ENCODE results near the gene LACC1.

Gene LACC1

GRCh38 chr13:43911278-43911677 is 31.6 kb downstream of the LACC1 start:
- H3K9ac ChIP-seq (ENCODE audit: low read length) = no peak overlapping the region
- no peak overlapping the region for H2AFZ ChIP-seq (ENCODE audit: low read length)
- no peaks in the 10 kb centered on the region for H3F3A ChIP-seq (ENCODE audit: insufficient read depth, low read length)
- no peak overlapping the region for H3K4me3 ChIP-seq (ENCODE audit: low read length)
- no peaks in the 10 kb centered on the region for H3K79me2 ChIP-seq (ENCODE audit: low read length)
- no peak overlapping the region for H3K27ac ChIP-seq (ENCODE audit: low read length)
- no peaks in the 10 kb centered on the region for H4K20me1 ChIP-seq (ENCODE audit: insufficient read depth, low read length)
- no peak overlapping the region for H3K4me2 ChIP-seq (ENCODE audit: low read depth, low read length)
- H3K27me3 ChIP-seq (replicated peaks; ENCODE audit: insufficient read depth, low read length) = no peaks in the 10 kb centered on the region
- no peak for DNase-seq
- no peak for TF ChIP-seq EZH2phosphoT487 (IDR thresholded peaks at IDR 0.05; ENCODE audit: low read length)
- no peak for TF ChIP-seq CTCF (IDR thresholded peaks at IDR 0.05; ENCODE audit: low read length)
- no peak for TF ChIP-seq EZH2 (optimal IDR thresholded peaks at IDR 0.05; ENCODE audit: low read depth, low read length)
- no peaks in the 10 kb centered on the region for H3K9me2 ChIP-seq (replicated peaks; ENCODE audit: insufficient read depth, low read length)
- no peaks in the 10 kb centered on the region for H3K36me3 ChIP-seq (replicated peaks; ENCODE audit: insufficient read depth, low read length)
- no peaks in the 10 kb centered on the region for H3K4me1 ChIP-seq (ENCODE audit: low read length)
- no peaks in the 10 kb centered on the region for H3K9me3 ChIP-seq (replicated peaks; ENCODE audit: insufficient read depth, low read length)

GRCh38 chr13:43911871-43912270 is 32.2 kb downstream of the LACC1 start:
- Histone ChIP-seq H3K36me3 (replicated peaks; ENCODE audit: insufficient read depth, low read length) (no peaks in the 10 kb centered on the region), H3K4me1 (ENCODE audit: low read length) (no peaks in the 10 kb centered on the region), H3K4me2 (ENCODE audit: low read depth, low read length) (no peak overlapping the region), H3K9me3 (replicated peaks; ENCODE audit: insufficient read depth, low read length) (no peaks in the 10 kb centered on the region), H3K9me2 (replicated peaks; ENCODE audit: insufficient read depth, low read length) (no peaks in the 10 kb centered on the region), H3K27me3 (replicated peaks; ENCODE audit: insufficient read depth, low read length) (no peaks in the 10 kb centered on the region), H3K9ac (ENCODE audit: low read length) (no peak overlapping the region), H2AFZ (ENCODE audit: low read length) (no peak overlapping the region), H3K79me2 (ENCODE audit: low read length) (no peaks in the 10 kb centered on the region), H3F3A (ENCODE audit: insufficient read depth, low read length) (no peaks in the 10 kb centered on the region), H3K4me3 (ENCODE audit: low read length) (no peak overlapping the region), H3K27ac (ENCODE audit: low read length) (no peak overlapping the region), H4K20me1 (ENCODE audit: insufficient read depth, low read length) (no peaks in the 10 kb centered on the region)
- TF ChIP-seq EZH2phosphoT487 (IDR thresholded peaks at IDR 0.05; ENCODE audit: low read length) (no peak), EZH2 (optimal IDR thresholded peaks at IDR 0.05; ENCODE audit: low read depth, low read length) (no peak), CTCF (IDR thresholded peaks at IDR 0.05; ENCODE audit: low read length) (no peak)
- DNase-seq = no peak

- Histone ChIP-seq H3K4me1 (ENCODE audit: low read length) (no peaks in the 10 kb centered on the region), H3K36me3 (replicated peaks; ENCODE audit: insufficient read depth, low read length) (no peaks in the 10 kb centered on the region), H4K20me1 (ENCODE audit: insufficient read depth, low read length) (no peaks in the 10 kb centered on the region), H3K4me2 (ENCODE audit: low read depth, low read length) (no peak overlapping the region), H2AFZ (ENCODE audit: low read length) (no peak overlapping the region), H3K4me3 (ENCODE audit: low read length) (no peak overlapping the region), H3K79me2 (ENCODE audit: low read length) (no peaks in the 10 kb centered on the region), H3F3A (ENCODE audit: insufficient read depth, low read length) (no peaks in the 10 kb centered on the region), H3K9me3 (replicated peaks; ENCODE audit: insufficient read depth, low read length) (no peaks in the 10 kb centered on the region), H3K27ac (ENCODE audit: low read length) (no peak overlapping the region), H3K9me2 (replicated peaks; ENCODE audit: insufficient read depth, low read length) (no peaks in the 10 kb centered on the region), H3K27me3 (replicated peaks; ENCODE audit: insufficient read depth, low read length) (no peaks in the 10 kb centered on the region), H3K9ac (ENCODE audit: low read length) (no peak overlapping the region)
- DNase-seq = no peak
- TF ChIP-seq CTCF (IDR thresholded peaks at IDR 0.05; ENCODE audit: low read length) (no peak), EZH2phosphoT487 (IDR thresholded peaks at IDR 0.05; ENCODE audit: low read length) (no peak), EZH2 (optimal IDR thresholded peaks at IDR 0.05; ENCODE audit: low read depth, low read length) (no peak)
These were observed 35.7 kb downstream of the LACC1 start for GRCh38 chr13:43915451-43915850.

Measured in MM.1S (cell line).